Kidney (tissue), 14 donors: ENCODE results near the gene OR2C3. TPM values are rescaled to one million over a fixed set of nuclear protein-coding genes. Genes with fewer than 3 reads are reported as not detected.

ENCODE experiments used
- DNase-seq, 5 donors: peaks; one replicate each; pipeline ENCODE4 v3.0.0-alpha.2; 2013 to 2020
- FAIRE-seq: peaks from 2 replicates; lab custom pipeline; 2012; peaks lifted over from hg19 to GRCh38; lab: Jason Lieb, UNC
- H3K27ac ChIP-seq, 2 donors: one replicate each; pipeline ENCODE4 v1.7.0; 2013; ENCODE audit warnings: low read depth in 2 of 2, low read length in 2 of 2, inconsistent platforms in 1 of 2
- H3K27me3 ChIP-seq: one replicate; pipeline ENCODE4 v1.7.1; 2013; ENCODE audit warnings: low read length, inconsistent platforms; ENCODE audit not compliant: control insufficient read depth, insufficient read depth
- H3K36me3 ChIP-seq, 3 donors: one replicate each; pipeline versions ENCODE4 v1.7.0 to v1.7.1; 2013; ENCODE audit warnings: low read length in 3 of 3, control low read depth in 1 of 3, inconsistent platforms in 1 of 3; ENCODE audit not compliant: insufficient read depth in 3 of 3, control insufficient read depth in 2 of 3
- H3K4me1 ChIP-seq, 3 donors: one replicate each; pipeline versions ENCODE4 v1.7.0 to v1.7.1; 2013; ENCODE audit warnings: low read length in 3 of 3, inconsistent platforms in 1 of 3, low read depth in 1 of 3; ENCODE audit not compliant: control insufficient read depth in 2 of 3, insufficient read depth in 2 of 3
- H3K4me3 ChIP-seq, 3 donors: one replicate each; pipeline versions ENCODE4 v1.7.0 to v1.8.1; 2013; ENCODE audit warnings: low read length in 3 of 3, control low read depth in 1 of 3, inconsistent platforms in 1 of 3
- H3K9ac ChIP-seq, 3 donors: one replicate each; pipeline versions ENCODE4 v1.7.0 to v1.7.1; 2013; ENCODE audit warnings: low read length in 3 of 3, control low read depth in 1 of 3, inconsistent platforms in 1 of 3
- H3K9me3 ChIP-seq, 3 donors: one replicate each; pipeline versions ENCODE4 v1.7.0 to v1.7.1; 2013; ENCODE audit warnings: low read length in 3 of 3, control low read depth in 1 of 3, inconsistent platforms in 1 of 3; ENCODE audit not compliant: control insufficient read depth in 2 of 3, insufficient read depth in 1 of 3
- CTCF ChIP-seq: IDR thresholded peaks from 3 replicates; pipeline ENCODE4 v1.5.1; 2012; ENCODE audit warnings: mild to moderate bottlenecking, moderate library complexity, borderline replicate concordance; ENCODE audit not compliant: insufficient read depth; ENCODE audit errors: extremely low read depth
- intact Hi-C: fragments of 100-400 bp; cut with DNase I; formaldehyde crosslinking; loops from one replicate; pipeline ENCODE4 v1.11.1; 2022
- polyA plus RNA-seq: library from polyadenylated mRNA; stranded (reverse); fragments of 350-450 nt; fragmentation: Illumina TruSeq; extraction: RNeasy Lipid Tissue Mini Kit (QIAGEN cat#74804); gene quantifications from one replicate; pipeline ENCODE4 v1.2.3, GENCODE V29; 2014; ENCODE audit warnings: low read depth, low replicate concordance; ENCODE audit not compliant: insufficient read depth
- total RNA-seq: library from RNA; stranded (reverse); fragmentation: NEBNext Ultra II Directional; extraction: Animal tissue kit (Norgen Biotek cat#: 25700); gene quantifications from one replicate; pipeline ENCODE4 v1.2.1, GENCODE V29; 2021
- donor health status: control.
- donor health status: control.
- donor health status: control.
- donor health status: control.
- donor health status: control.
- donor health status: DM: yes; HTN: yes; CAD: no.
- donor health status: Normal renal cell carcinoma (clear cell type).

OR2C3 gene
- total and polyA plus RNA-seq, 2 donors from 2014 or later = 0.06 TPM; not detected in 1

DNA sequence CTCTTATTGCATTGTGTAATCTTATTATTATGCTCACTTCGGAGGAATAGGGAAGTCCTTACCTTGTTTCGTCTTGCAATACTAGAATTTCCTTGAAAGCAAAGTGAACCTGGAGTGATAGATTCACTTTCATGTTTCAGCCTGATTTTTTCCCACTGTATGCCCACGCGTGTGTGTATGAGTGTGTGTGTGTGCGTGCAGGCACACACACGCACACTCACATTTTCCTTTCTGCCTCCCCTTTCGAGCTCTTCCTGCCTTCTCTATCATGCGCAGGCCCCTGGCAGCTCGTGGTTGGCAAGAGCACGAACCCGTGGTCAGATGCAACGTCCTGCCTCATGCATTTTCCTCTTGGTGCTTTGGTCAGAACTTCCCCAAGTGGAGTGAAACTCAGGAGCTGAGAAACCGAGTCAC, 12.5 kb upstream of the OR2C3 start, which contains the start of gene GCSAML:
Gene GCSAML (plus strand): TSS at position 366 of the 414 bp plus-strand sequence. CDS start 58 bp downstream, outside the sequence.
- Histone ChIP-seq H3K4me1 (no peaks in the 10 kb centered on the region), H3K27ac (no peak within 1 kb of the TSS), H3K27me3 (no peaks in the 10 kb centered on the region), H3K36me3 (no peaks in the 10 kb centered on the region), H3K9ac (no peak within 1 kb of the TSS), H3K9me3 (no peaks in the 10 kb centered on the region), H3K4me3 (no peak within 1 kb of the TSS)
- no peak for TF ChIP-seq CTCF
- no peak for DNase-seq
- intact Hi-C loops = no loop called here
- no peak for FAIRE-seq

GRCh38 chr1:247548092-247548491, 11.9 kb upstream of the OR2C3 start:
- intact Hi-C loops = no loop called here
- Histone ChIP-seq H3K9me3 (no peaks in the 10 kb centered on the region), H3K4me1 (no peaks in the 10 kb centered on the region), H3K27me3 (no peaks in the 10 kb centered on the region), H3K9ac (no peak overlapping the region), H3K27ac (no peak overlapping the region), H3K36me3 (no peaks in the 10 kb centered on the region), H3K4me3 (no peak overlapping the region)
- FAIRE-seq (no peak), DNase-seq (no peak)
- no peak for TF ChIP-seq CTCF

GRCh38 chr1:247542811-247543210, 6.6 kb upstream of the OR2C3 start:
- Histone ChIP-seq H3K9ac (no peak overlapping the region), H3K27ac (no peak overlapping the region), H3K9me3 (no peaks in the 10 kb centered on the region), H3K27me3 (no peaks in the 10 kb centered on the region), H3K36me3 (no peaks in the 10 kb centered on the region), H3K4me1 (no peaks in the 10 kb centered on the region), H3K4me3 (no peak overlapping the region)
- no peak for TF ChIP-seq CTCF
- FAIRE-seq = no peak
- no peak for DNase-seq
- intact Hi-C loops = no loop called here

DNA sequence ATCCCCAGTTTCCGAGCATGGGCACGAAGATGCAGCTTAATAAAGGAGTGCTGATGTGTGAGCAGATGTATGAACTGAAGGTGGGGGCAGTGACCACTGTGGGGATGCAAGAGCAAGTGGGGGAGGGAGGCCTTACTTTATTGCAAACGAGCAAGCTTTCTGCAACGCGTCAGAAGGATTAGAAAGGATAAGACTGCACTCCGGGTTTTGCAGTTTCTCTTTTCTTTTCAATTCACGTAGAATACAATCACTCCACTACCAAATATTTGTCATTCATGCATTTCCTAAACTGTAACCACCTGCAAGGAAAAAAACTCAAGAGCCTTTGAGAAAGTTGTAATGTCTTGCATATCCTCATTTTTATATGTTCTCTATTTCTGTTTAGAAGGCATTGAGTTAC, 4.3 kb upstream of the OR2C3 start:
- H3K9ac ChIP-seq = no peak overlapping the region
- no peaks in the 10 kb centered on the region for H3K36me3 ChIP-seq
- H3K27ac ChIP-seq = no peak overlapping the region
- H3K4me3 ChIP-seq = no peak overlapping the region
- DNase-seq (no peak), FAIRE-seq (no peak)
- no peak for TF ChIP-seq CTCF
- H3K27me3 ChIP-seq = no peaks in the 10 kb centered on the region
- intact Hi-C loops = no loop called here
- no peaks in the 10 kb centered on the region for H3K9me3 ChIP-seq
- no peaks in the 10 kb centered on the region for H3K4me1 ChIP-seq
